Smooth muscle cell (in vitro differentiated cells): Measurements from ENCODE around the gene NUP98. TPM values are rescaled to one million over a fixed set of nuclear protein-coding genes. Genes with fewer than 3 reads are reported as not detected.
"Not testable (repeated sequence)": the region's sequence is repeated elsewhere in the genome, so short reads cannot be mapped to it uniquely, and the experiment has no call there.

Experiments used
- DNase-seq: peaks from one replicate; lab custom pipeline; 2025; ENCODE audit not compliant: unreplicated experiment; lab: John Stamatoyannopoulos, UW
- H2AFZ ChIP-seq: fragments of 200-600 bp; sonication (generic); 2 replicates; pipeline ENCODE4 v1.6.0; 2016; ENCODE audit warnings: antibody characterized with exemption, low read depth, mild to moderate bottlenecking
- H3F3A ChIP-seq: fragments of 200-600 bp; sonication (generic); 2 replicates; pipeline ENCODE4 v1.6.0; 2017; ENCODE audit warnings: antibody characterized with exemption, low read depth
- H3K27ac ChIP-seq: fragments of 200-600 bp; sonication (generic); 2 replicates; pipeline ENCODE4 v1.5.1; 2016; ENCODE audit warnings: low read depth, mild to moderate bottlenecking
- H3K27me3 ChIP-seq: fragments of 200-600 bp; sonication (generic); 2 replicates; pipeline ENCODE4 v1.6.1; 2016; ENCODE audit warnings: low read depth, mild to moderate bottlenecking
- H3K36me3 ChIP-seq: fragments of 200-600 bp; sonication (generic); 2 replicates; pipeline ENCODE4 v1.5.1; 2016; ENCODE audit warnings: low read depth
- H3K4me1 ChIP-seq: fragments of 200-600 bp; sonication (generic); 2 replicates; pipeline ENCODE4 v1.5.1; 2016; ENCODE audit warnings: low read depth
- H3K4me2 ChIP-seq: fragments of 200-600 bp; sonication (generic); 2 replicates; pipeline ENCODE4 v1.6.0; 2016; ENCODE audit warnings: mild to moderate bottlenecking
- H3K4me3 ChIP-seq: fragments of 200-600 bp; sonication (generic); 2 replicates; pipeline ENCODE4 v1.5.1; 2016; ENCODE audit warnings: mild to moderate bottlenecking
- H3K79me2 ChIP-seq: fragments of 200-600 bp; sonication (generic); 2 replicates; pipeline ENCODE4 v1.6.0; 2016; ENCODE audit warnings: low read depth, mild to moderate bottlenecking
- H3K9ac ChIP-seq: fragments of 200-600 bp; sonication (generic); 2 replicates; pipeline ENCODE4 v1.6.0; 2016; ENCODE audit warnings: low read depth
- H3K9me3 ChIP-seq: fragments of 200-600 bp; sonication (generic); replicated peaks from 2 replicates; pipeline ENCODE4 v1.5.1; 2016; ENCODE audit warnings: low read depth
- H4K20me1 ChIP-seq: fragments of 200-600 bp; sonication (generic); 2 replicates; pipeline ENCODE4 v1.6.0; 2016; ENCODE audit warnings: low read depth
- WGBS: methylation state at CpG from one replicate; pipeline ENCODE4 v1.1.7; 2016; ENCODE audit warnings: low lambda C conversion rate; 5-methylcytosine and 5-hydroxymethylcytosine counted together
- polyA plus RNA-seq: library from polyadenylated mRNA; unstranded; fragments of >200 nt; fragmentation: Nextera tagmentation; extraction: Ambion mirVana; gene quantifications from 2 replicates; pipeline ENCODE4 v1.2.1, GENCODE V29; 2016
- total RNA-seq: library from RNA; depleted of rRNA; stranded (reverse); fragments of >200 nt; gene quantifications from 2 replicates; pipeline ENCODE4 v1.2.3, GENCODE V29; 2014
- TF ChIP-seq, protein P1 (sequence below): fragments of 200-600 bp; sonication (generic); IDR thresholded peaks from 2 replicates; pipeline ENCODE4 v1.5.1; 2017; ENCODE audit warnings: borderline replicate concordance, mild to moderate bottlenecking, antibody characterized with exemption; ENCODE audit not compliant: insufficient read depth, poor library complexity, severe bottlenecking

The NUP98 gene
- total and polyA plus RNA-seq, 2 experiments from 2014 or later, result 19.6 to 84.0 TPM

DNA sequence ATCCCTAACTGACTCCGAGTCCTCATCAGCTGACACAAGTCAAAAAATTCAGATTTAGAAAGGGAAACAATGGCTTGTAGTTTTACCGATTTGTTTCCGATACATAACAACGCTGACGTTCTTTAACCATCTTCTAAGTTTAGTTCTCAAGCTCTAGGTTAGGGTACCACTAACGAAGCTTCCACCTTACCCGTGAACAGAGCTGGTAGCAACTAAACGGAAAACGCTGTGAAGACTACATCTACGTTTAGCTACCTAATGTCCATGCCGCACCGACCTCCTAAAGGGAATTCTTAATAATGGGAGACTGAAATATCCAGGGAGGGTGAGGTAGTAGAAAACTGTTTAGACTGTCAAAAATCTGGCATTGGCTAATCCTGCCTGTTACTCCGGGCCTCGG is 1.0 kb downstream of the NUP98 start:
- Histone ChIP-seq H3K4me1 (peaks cover 15% of the 10 kb centered on the region), H3K36me3 (no peaks in the 10 kb centered on the region), H3K27me3 (no peaks in the 10 kb centered on the region), H4K20me1 (peaks cover 55% of the 10 kb centered on the region), H3K79me2 (peaks cover 60% of the 10 kb centered on the region), H3K27ac (peak overlapping the region; percentile 96), H3K4me3 (peak overlapping the region; percentile 85), H2AFZ (no peak overlapping the region), H3K9ac (peak overlapping the region; percentile 97), H3K9me3 (no peaks in the 10 kb centered on the region), H3K4me2 (peak overlapping the region; percentile 98), H3F3A (no peaks in the 10 kb centered on the region)
- TF ChIP-seq, protein P1, sequence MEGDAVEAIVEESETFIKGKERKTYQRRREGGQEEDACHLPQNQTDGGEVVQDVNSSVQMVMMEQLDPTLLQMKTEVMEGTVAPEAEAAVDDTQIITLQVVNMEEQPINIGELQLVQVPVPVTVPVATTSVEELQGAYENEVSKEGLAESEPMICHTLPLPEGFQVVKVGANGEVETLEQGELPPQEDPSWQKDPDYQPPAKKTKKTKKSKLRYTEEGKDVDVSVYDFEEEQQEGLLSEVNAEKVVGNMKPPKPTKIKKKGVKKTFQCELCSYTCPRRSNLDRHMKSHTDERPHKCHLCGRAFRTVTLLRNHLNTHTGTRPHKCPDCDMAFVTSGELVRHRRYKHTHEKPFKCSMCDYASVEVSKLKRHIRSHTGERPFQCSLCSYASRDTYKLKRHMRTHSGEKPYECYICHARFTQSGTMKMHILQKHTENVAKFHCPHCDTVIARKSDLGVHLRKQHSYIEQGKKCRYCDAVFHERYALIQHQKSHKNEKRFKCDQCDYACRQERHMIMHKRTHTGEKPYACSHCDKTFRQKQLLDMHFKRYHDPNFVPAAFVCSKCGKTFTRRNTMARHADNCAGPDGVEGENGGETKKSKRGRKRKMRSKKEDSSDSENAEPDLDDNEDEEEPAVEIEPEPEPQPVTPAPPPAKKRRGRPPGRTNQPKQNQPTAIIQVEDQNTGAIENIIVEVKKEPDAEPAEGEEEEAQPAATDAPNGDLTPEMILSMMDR, result no peak
- DNase-seq, result no peak
- 27% methylated on average over 14 of the region's 14 CpGs for WGBS

DNA sequence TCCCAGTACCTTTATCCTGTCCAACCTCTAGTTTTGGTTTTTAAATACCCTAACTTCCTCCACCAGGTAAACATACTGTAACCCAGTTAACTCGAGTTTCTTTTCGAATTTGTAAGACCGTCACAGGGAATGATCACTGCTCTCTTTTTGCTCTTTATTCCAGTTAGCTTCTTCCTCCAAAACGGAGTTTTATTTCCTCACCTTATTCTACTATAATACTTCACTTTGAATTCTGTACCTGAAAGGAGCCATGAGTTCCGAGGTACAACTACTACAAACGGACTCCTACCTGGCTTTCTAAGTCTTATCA is 1.4 kb downstream of the NUP98 start:
- Histone ChIP-seq H3K9me3 (no peaks in the 10 kb centered on the region), H4K20me1 (peaks cover 59% of the 10 kb centered on the region), H2AFZ (no peak overlapping the region), H3K9ac (peak overlapping the region; percentile 97), H3K4me2 (peak overlapping the region; percentile 98), H3K4me1 (peaks cover 15% of the 10 kb centered on the region), H3F3A (no peaks in the 10 kb centered on the region), H3K36me3 (no peaks in the 10 kb centered on the region), H3K79me2 (peaks cover 64% of the 10 kb centered on the region), H3K4me3 (peak overlapping the region; percentile 85), H3K27ac (peak overlapping the region; percentile 96), H3K27me3 (no peaks in the 10 kb centered on the region)
- DNase-seq, result no peak
- WGBS, result 65% methylated on average over 6 of the region's 6 CpGs
- TF ChIP-seq, protein P1, result no peak

DNA sequence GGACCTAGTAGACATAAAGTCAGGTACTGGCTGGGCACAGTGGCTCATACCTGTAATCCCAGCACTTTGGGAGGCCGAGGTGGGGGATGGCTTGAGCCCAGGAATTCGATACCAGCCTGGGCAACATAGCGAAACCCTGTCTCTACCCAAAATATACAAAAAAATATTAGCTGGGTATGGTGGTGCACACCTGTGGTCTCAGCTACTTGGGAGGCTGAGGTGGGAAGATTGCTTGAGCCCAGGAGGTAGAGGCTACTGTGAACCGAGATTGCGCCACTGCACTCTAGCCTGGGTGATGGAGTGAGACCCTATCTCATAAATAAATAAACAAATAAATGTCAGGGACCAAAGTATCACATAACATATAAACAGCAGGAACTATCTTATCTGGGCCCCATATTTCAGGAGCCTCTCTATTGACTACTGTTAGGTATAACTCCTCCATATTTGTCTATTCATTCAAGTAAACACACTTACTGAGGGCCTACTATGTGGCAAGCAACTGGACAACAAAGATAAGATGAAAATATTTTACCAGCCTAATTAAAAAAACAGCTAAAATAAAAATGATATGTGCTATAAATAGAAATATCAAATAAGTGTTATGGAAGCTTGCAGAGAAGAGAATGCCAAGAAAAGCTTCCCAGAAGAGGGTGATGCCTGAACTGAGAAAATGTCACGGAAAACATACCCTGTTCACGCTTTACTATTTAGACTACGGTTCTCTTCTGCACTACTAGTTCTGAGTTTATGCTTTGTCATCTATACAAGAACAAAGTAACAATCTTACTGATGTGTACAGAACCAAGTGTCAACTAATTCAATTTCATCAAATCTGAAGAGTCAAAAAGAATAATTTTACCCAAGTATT is 2.0 kb downstream of the NUP98 start:
- peak overlapping the region; percentile 85 for H3K4me3 ChIP-seq

DNA sequence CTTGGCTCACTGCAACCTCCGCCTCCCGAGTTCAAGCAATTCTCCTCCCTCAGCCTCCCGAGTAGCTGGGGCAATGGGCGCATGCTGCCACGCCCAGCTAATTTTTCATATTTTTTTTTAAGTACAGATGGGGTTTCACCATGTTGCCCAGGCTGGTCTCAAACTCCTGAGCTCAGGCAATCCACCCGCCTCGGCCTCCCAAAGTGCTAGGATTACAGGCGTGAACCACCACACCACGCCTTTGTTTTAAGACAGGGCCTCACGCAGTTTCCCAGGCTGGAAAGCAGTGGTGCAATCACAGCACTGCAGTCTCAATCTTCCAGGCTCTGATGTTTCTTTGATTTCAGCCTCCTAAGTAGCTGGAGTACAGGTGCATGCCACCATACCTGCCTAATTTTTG is 3.0 kb downstream of the NUP98 start:
- not testable (repeated sequence) for H3K4me2 ChIP-seq, H3K36me3 ChIP-seq, H3K4me3 ChIP-seq, H3K27me3 ChIP-seq, H2AFZ ChIP-seq, H3F3A ChIP-seq, H3K27ac ChIP-seq, H3K9me3 ChIP-seq, DNase-seq, H3K9ac ChIP-seq
- H3K4me1 ChIP-seq, result peaks cover 15% of the 10 kb centered on the region
- 97% methylated on average over 10 of the region's 10 CpGs for WGBS
- peaks cover 74% of the 10 kb centered on the region for H4K20me1 ChIP-seq
- H3K79me2 ChIP-seq, result peaks cover 79% of the 10 kb centered on the region

More for the DNA sequence above, 2.0 kb downstream of the NUP98 start:
- H3K36me3 ChIP-seq, result no peaks in the 10 kb centered on the region
- peaks cover 15% of the 10 kb centered on the region for H3K4me1 ChIP-seq
- 96% methylated on average over 8 of the region's 8 CpGs for WGBS
- no peaks in the 10 kb centered on the region for H3K9me3 ChIP-seq
- peak overlapping the region; percentile 98 for H3K4me2 ChIP-seq
- peaks cover 69% of the 10 kb centered on the region for H3K79me2 ChIP-seq
- H4K20me1 ChIP-seq, result peaks cover 65% of the 10 kb centered on the region
- peak overlapping the region; percentile 17 for H3K27ac ChIP-seq
- H2AFZ ChIP-seq, result no peak overlapping the region
- TF ChIP-seq, protein P1, result no peak
- no peaks in the 10 kb centered on the region for H3F3A ChIP-seq
- H3K9ac ChIP-seq, result peak overlapping the region; percentile 97
- no peak for DNase-seq
- H3K27me3 ChIP-seq, result no peaks in the 10 kb centered on the region
